SK-N-SH (cell line): Measurements from ENCODE around the gene RBL2. TPM values are rescaled to one million over a fixed set of nuclear protein-coding genes. Genes with fewer than 3 reads are reported as not detected.

Experiments
- CTCF ChIA-PET: fragments of 300-600, 350-600 bp; formaldehyde crosslinking; extraction: SDS; loops from one replicate; lab custom pipeline; 2021; lab: Yijun Ruan, JAX
- POLR2A ChIA-PET: fragments of 350-600 bp; sonication (Branson Sonifier 250); formaldehyde crosslinking; extraction: SDS; loops from one replicate; lab custom pipeline; 2020; ENCODE audit warnings: antibody characterized with exemption, inconsistent platforms; lab: Yijun Ruan, JAX
- DNase-seq: peaks from one replicate; pipeline ENCODE4 v3.0.0; 2012
- H2AFZ ChIP-seq: fragments of 200-600 bp; sonication (generic); 2 replicates; pipeline ENCODE4 v1.8.1; 2016; ENCODE audit warnings: antibody characterized with exemption, mild to moderate bottlenecking, low read depth
- H3F3A ChIP-seq: fragments of 200-600 bp; sonication (generic); replicated peaks from 2 replicates; pipeline ENCODE3; 2016; ENCODE audit warnings: antibody characterized with exemption, mild to moderate bottlenecking; ENCODE audit not compliant: insufficient read depth
- H3K27ac ChIP-seq, 2 experiments: fragments of 200-500 bp in 1 of 2; fragments of 200-600 bp in 1 of 2; sonication (Bioruptor generic) in 1 of 2; sonication (generic), shearing (Covaris generic) in 1 of 2; 2 replicates each; pipeline versions ENCODE4 v1.5.1 to v1.6.1; 2014 to 2016; ENCODE audit warnings: low read depth in 2 of 2, inconsistent platforms in 1 of 2, low read length in 1 of 2, mild to moderate bottlenecking in 1 of 2, mixed read lengths in 1 of 2
- H3K27me3 ChIP-seq: fragments of 200-600 bp; sonication (generic), shearing (Covaris generic); 2 replicates; pipeline ENCODE4 v1.6.1; 2016; ENCODE audit warnings: mixed run types; ENCODE audit not compliant: insufficient read depth
- H3K36me3 ChIP-seq, 2 experiments: fragments of 200-500 bp in 1 of 2; fragments of 200-600 bp in 1 of 2; sonication (Bioruptor generic) in 1 of 2; sonication (generic) in 1 of 2; replicated peaks in 1 of 2; 2 replicates each; pipeline versions ENCODE3 to v1.5.1; 2014 to 2016; ENCODE audit warnings: low read length in 1 of 2, mild to moderate bottlenecking in 1 of 2; ENCODE audit not compliant: insufficient read depth in 2 of 2, control insufficient read depth in 1 of 2
- H3K4me1 ChIP-seq, 2 experiments: fragments of 200-500 bp in 1 of 2; fragments of 200-600 bp in 1 of 2; sonication (Bioruptor generic) in 1 of 2; sonication (generic), shearing (Covaris generic) in 1 of 2; 2 replicates each; pipeline versions ENCODE4 v1.5.1 to v1.6.1; 2014 to 2016; ENCODE audit warnings: low read depth in 1 of 2, low read length in 1 of 2, mixed run types in 1 of 2; ENCODE audit not compliant: insufficient read depth in 2 of 2, control insufficient read depth in 1 of 2
- H3K4me2 ChIP-seq: fragments of 200-600 bp; sonication (generic), shearing (Covaris generic); 2 replicates; pipeline ENCODE4 v1.6.1; 2017; ENCODE audit warnings: mixed run types
- H3K4me3 ChIP-seq, 2 experiments: fragments of 200-500 bp in 1 of 2; fragments of 200-600 bp in 1 of 2; sonication (Bioruptor generic) in 1 of 2; sonication (generic), shearing (Covaris generic) in 1 of 2; 2 replicates each; pipeline versions ENCODE4 v1.5.1 to v1.8.1; 2014 to 2016; ENCODE audit warnings: low read depth in 2 of 2, inconsistent platforms in 1 of 2, low read length in 1 of 2, mild to moderate bottlenecking in 1 of 2, mixed read lengths in 1 of 2, moderate library complexity in 1 of 2
- H3K79me2 ChIP-seq: fragments of 200-600 bp; sonication (generic); 2 replicates; pipeline ENCODE4 v1.8.1; 2017; ENCODE audit warnings: mild to moderate bottlenecking; ENCODE audit not compliant: insufficient read depth
- H3K9ac ChIP-seq: fragments of 200-600 bp; sonication (generic); 2 replicates; pipeline ENCODE4 v1.6.1; 2017; ENCODE audit warnings: mixed run types
- H3K9me2 ChIP-seq: fragments of 200-600 bp; sonication (generic); 2 replicates; pipeline ENCODE4 v1.6.1; 2017; ENCODE audit warnings: mixed run types
- H3K9me3 ChIP-seq: fragments of 200-600 bp; sonication (generic); 2 replicates; pipeline ENCODE4 v1.6.1; 2017; ENCODE audit warnings: mixed run types, mild to moderate bottlenecking, moderate library complexity
- H4K20me1 ChIP-seq: fragments of 200-600 bp; sonication (generic); 2 replicates; pipeline ENCODE4 v1.6.1; 2017; ENCODE audit warnings: mild to moderate bottlenecking, mixed run types; ENCODE audit not compliant: insufficient read depth
- EZH2phosphoT487 ChIP-seq: fragments of 200-600 bp; sonication (generic); IDR thresholded peaks from 2 replicates; pipeline ENCODE4 v1.6.1; 2017; ENCODE audit warnings: low read depth, mixed run types, mild to moderate bottlenecking, antibody characterized with exemption, moderate library complexity, borderline replicate concordance
- FOSL2 ChIP-seq: IDR thresholded peaks from 2 replicates; pipeline ENCODE4 v1.4.0; 2012; ENCODE audit warnings: low read depth, mild to moderate bottlenecking, moderate library complexity, borderline replicate concordance
- IRF3 ChIP-seq: fragments of 150-350 bp; IDR thresholded peaks from 2 replicates; pipeline ENCODE4 v1.6.1; 2016; ENCODE audit warnings: mild to moderate bottlenecking, low read depth, low read length
- MXI1 ChIP-seq: IDR thresholded peaks from 2 replicates; pipeline ENCODE4 v1.6.1; 2012; ENCODE audit warnings: mild to moderate bottlenecking, low read depth, low read length, improper control_type of control experiment
- NRF1 ChIP-seq: IDR thresholded peaks from 2 replicates; pipeline ENCODE4 v1.6.1; 2012; ENCODE audit warnings: low read depth, mild to moderate bottlenecking, low read length
- POLR2AphosphoS5 ChIP-seq: IDR thresholded peaks from 2 replicates; pipeline ENCODE4 v1.6.1; 2012; ENCODE audit warnings: low read depth, low read length
- RAD21 ChIP-seq: IDR thresholded peaks from 2 replicates; pipeline ENCODE4 v1.6.1; 2012; ENCODE audit warnings: mild to moderate bottlenecking, low read length
- RCOR1 ChIP-seq: fragments of 150-350 bp; IDR thresholded peaks from 2 replicates; pipeline ENCODE4 v1.6.1; 2017; ENCODE audit warnings: antibody characterized with exemption, low read length
- SIN3A ChIP-seq: IDR thresholded peaks from 2 replicates; pipeline ENCODE4 v1.6.1; 2012; ENCODE audit warnings: low read depth, mild to moderate bottlenecking, low read length, moderate library complexity, borderline replicate concordance
- TCF12 ChIP-seq: IDR thresholded peaks from 2 replicates; pipeline ENCODE4 v1.4.0; 2012
- TEAD4 ChIP-seq: IDR thresholded peaks from 2 replicates; pipeline ENCODE4 v1.4.0; 2012; ENCODE audit warnings: mild to moderate bottlenecking, borderline replicate concordance; ENCODE audit not compliant: insufficient read depth
- YY1 ChIP-seq: IDR thresholded peaks from 2 replicates; pipeline ENCODE4 v1.4.0; 2012; ENCODE audit warnings: low read depth, mild to moderate bottlenecking
- ZBTB33 ChIP-seq: IDR thresholded peaks from 2 replicates; pipeline ENCODE4 v1.4.0; 2012; ENCODE audit warnings: low read depth, borderline replicate concordance
- WGBS: methylation state at CpG from one replicate; pipeline ENCODE4 v1.1.6; 2017; ENCODE audit warnings: low lambda C conversion rate; 5-methylcytosine and 5-hydroxymethylcytosine counted together
- polyA plus RNA-seq, 3 experiments: library from polyadenylated mRNA; depleted of rRNA; stranded (reverse); fragments of >200 nt; gene quantifications; 2 replicates each; pipeline ENCODE4 v1.2.3, GENCODE V29; 2012
- TF ChIP-seq, protein P1 (sequence below): fragments of 150-350 bp; IDR thresholded peaks from 2 replicates; pipeline ENCODE4 v1.6.1; 2017; ENCODE audit warnings: antibody characterized with exemption, low read length, low read depth, borderline replicate concordance
- TF ChIP-seq, protein P2 (sequence below): fragments of 200-600 bp; sonication (generic); IDR thresholded peaks from 2 replicates; pipeline ENCODE4 v1.6.1; 2017; ENCODE audit warnings: antibody characterized with exemption, mild to moderate bottlenecking, moderate library complexity

The RBL2 gene
- polyA plus RNA-seq, 1 of the 3 experiments (the other 2 are of a cell fraction): 28.0 TPM

DNA sequence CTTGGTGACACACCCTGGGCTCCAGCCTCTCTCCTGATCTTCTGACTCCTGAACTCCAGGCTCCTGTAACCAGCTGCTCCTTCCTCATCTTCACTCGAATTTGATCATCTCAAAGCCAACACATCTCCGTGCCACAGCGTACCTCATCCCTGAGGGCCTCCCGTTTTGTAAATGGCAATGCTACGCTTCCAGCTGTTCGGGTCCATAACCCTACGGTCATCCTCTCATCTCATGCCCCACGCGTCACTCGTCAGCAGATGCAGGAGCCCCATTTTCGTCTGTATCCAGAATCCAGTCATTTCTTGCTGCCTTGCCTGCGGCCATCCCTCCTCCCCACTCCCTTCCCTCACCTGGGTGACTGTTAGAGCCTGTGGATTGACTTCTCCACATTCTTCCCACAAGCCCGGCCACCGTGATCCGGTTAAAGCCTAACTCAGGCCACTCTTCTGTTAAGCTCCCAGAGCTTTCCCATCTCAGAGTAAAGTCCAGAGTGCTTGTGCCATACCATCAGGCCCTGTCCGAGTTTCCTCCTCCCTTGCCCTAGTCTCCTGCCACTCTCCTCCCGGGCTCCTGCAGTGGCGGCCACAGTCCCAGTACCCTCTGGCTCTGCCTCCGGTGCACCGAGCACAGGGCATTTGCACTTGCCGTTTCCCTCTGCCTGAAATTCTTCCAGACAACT, 89.0 kb downstream of the RBL2 start:
- Histone ChIP-seq H4K20me1 (no peaks in the 10 kb centered on the region), H3K4me1 (peaks cover 0 to 5% of the 10 kb centered on the region in 2 experiments; a peak in 1 of 4 replicates), H3K4me3 (no peak overlapping the region), H3K9me3 (no peaks in the 10 kb centered on the region), H3K79me2 (no peaks in the 10 kb centered on the region), H3K36me3 (no peaks in the 10 kb centered on the region), H2AFZ (no peak overlapping the region), H3K4me2 (no peak overlapping the region), H3K27me3 (no peaks in the 10 kb centered on the region; the same call in 1 of the 2 replicates), H3K9ac (no peak overlapping the region), H3K27ac (no peak overlapping the region), H3F3A (no peaks in the 10 kb centered on the region), H3K9me2 (no peaks in the 10 kb centered on the region)
- no peak for DNase-seq
- WGBS: 69% methylated on average over 21 of the region's 21 CpGs
- POLR2A ChIA-PET: no interaction called here
- CTCF ChIA-PET: interaction anchor here (1.5 kb wide), 1 partner anchor 11 kb away, joined by 4 read pairs; no protein-coding TSS in a partner anchor
- TF ChIP-seq TEAD4: no peak
- TF ChIP-seq ZBTB33: no peak
- no peak for TF ChIP-seq POLR2AphosphoS5
- no peak for TF ChIP-seq EZH2phosphoT487
- no peak for TF ChIP-seq NRF1
- TF ChIP-seq, protein P1, sequence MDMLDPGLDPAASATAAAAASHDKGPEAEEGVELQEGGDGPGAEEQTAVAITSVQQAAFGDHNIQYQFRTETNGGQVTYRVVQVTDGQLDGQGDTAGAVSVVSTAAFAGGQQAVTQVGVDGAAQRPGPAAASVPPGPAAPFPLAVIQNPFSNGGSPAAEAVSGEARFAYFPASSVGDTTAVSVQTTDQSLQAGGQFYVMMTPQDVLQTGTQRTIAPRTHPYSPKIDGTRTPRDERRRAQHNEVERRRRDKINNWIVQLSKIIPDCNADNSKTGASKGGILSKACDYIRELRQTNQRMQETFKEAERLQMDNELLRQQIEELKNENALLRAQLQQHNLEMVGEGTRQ: no peak
- TF ChIP-seq RAD21: no peak
- no peak for TF ChIP-seq IRF3
- TF ChIP-seq, protein P2, sequence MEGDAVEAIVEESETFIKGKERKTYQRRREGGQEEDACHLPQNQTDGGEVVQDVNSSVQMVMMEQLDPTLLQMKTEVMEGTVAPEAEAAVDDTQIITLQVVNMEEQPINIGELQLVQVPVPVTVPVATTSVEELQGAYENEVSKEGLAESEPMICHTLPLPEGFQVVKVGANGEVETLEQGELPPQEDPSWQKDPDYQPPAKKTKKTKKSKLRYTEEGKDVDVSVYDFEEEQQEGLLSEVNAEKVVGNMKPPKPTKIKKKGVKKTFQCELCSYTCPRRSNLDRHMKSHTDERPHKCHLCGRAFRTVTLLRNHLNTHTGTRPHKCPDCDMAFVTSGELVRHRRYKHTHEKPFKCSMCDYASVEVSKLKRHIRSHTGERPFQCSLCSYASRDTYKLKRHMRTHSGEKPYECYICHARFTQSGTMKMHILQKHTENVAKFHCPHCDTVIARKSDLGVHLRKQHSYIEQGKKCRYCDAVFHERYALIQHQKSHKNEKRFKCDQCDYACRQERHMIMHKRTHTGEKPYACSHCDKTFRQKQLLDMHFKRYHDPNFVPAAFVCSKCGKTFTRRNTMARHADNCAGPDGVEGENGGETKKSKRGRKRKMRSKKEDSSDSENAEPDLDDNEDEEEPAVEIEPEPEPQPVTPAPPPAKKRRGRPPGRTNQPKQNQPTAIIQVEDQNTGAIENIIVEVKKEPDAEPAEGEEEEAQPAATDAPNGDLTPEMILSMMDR: no peak
- no peak for TF ChIP-seq YY1
- no peak for TF ChIP-seq MXI1
- no peak for TF ChIP-seq TCF12
- TF ChIP-seq SIN3A: no peak
- TF ChIP-seq RCOR1: no peak
- TF ChIP-seq FOSL2: no peak
